HG02610 (cell line): Measurements from ENCODE around the gene COL5A2.

Experiments
- ATAC-seq: cut with Tn5 transposase; IDR thresholded peaks from one replicate; pipeline ENCODE4 v1.9.1; 2021; ENCODE audit warnings: mild to moderate bottlenecking, moderate library complexity; ENCODE audit not compliant: unreplicated experiment

Gene COL5A2

DNA sequence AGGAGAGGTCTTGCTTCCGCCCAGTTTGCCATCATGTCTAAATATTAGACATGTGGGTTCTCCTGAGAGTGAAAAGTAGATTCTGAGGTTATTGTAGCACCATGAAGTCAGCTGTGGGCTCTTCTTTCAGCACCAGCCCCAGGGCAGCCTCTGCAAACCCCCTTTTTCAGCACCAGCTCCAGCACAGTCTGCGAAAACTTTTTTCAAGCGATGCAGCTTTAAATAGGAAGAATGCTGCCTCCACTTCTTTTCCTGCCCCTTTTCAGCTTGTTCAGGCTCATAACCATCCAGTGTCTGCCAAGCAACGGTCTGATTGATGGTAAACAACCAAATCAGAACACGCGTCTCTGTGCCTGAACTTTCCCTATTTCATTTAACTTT lies at the start of gene COL5A2:
Gene COL5A2 (minus strand): TSS at position 192 of the 381 bp plus-strand sequence. CDS start 157 bp downstream, at position 35.
- ATAC-seq: no peak

DNA sequence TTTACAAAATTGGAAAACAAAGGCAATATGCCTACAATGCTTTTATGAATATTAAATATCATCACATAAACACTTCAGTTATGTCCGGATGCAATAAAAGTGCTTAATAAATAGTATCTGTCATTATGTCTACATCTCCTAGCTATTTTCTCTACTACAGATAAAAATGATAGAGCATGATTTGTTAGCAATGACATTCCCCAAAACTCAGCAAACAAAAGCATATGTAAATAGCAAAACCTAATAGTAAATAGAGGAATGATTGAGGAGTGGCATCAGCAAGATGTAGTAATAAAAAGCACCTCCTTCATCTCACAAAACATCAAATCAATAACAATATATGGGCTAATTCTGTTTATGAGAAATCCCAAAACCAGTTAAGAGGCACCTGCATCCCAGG lies 46.5 kb upstream of the COL5A2 start:
- ATAC-seq: no peak

GRCh38 chr2:189225032-189225431 lies 45.5 kb upstream of the COL5A2 start:
- no peak for ATAC-seq

DNA sequence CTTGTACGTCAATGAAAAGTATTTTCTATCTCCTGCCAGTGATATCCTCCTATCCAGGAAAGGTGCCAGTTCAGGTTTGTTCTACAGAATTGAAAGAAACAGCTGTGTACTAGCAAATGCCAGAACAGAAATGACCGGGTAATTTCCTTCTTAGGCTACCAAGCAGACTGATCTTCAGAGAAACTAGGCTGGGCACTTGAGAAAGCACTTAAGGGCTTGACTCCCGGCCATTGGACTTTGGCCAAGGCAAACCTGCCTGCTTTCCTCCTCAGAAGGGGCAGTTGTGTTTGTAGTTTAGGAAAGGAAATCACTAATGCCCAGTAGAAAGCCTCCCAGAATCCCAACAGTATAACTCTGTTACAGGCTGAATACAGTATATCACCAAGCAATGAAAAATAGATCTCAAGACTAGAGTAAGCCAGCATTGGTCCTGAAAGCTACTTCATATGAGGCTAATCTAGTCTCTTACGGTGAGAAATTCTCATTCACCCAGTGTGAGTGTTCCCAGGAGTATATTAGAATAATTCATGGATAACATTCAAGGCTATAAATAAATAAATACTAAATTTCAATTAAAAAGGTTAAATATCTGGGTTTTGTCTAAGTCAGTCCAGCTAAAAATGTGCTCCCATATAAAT lies 43.0 kb upstream of the COL5A2 start:
- no peak for ATAC-seq

DNA sequence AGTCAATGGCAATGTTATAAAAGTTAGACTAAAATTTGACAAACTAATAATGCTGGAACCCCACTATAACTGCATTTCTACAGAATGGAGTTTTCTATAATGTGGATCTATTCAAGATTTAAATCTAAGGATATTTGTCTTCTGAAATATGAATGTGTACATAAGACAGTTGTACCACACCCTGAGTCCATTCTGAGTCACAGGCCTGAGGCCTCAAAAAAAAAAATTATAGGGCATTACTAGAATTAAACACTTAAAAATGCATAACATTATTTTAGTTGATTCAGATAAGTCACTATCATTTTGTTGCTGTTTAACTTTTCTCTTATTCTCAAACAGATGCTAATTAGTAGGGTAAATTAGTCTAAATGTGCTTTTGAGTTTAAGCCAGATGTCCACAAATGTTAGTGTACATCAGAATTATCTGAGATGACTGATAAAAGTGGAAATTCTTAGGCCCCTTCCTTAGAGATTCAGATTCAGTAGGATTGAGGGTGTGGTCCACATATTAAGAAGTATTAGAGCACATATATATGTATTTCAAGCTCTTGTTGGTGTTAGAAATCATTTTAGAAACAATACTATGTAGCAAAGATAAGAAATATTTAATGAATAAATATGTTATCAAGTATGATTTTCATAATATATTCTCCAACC lies 42.4 kb upstream of the COL5A2 start:
- no peak for ATAC-seq

DNA sequence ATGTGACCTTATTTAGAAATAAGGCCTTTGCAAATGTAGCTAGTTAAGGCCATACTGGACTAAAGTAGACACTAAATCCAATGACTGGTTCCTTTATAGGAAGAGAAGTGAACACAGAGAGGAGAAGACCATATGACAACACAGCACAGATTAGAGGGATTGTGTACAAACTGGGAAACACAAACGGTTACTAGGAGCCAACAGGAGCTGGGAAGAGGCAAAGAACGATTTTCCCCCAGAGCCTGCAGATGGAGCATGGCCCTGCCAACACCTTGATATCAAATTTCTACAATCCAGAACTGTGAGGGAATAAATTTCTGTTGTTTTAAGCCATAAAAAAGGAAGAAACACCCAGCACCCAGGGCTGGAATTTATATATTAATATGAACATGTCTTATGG lies 38.7 kb upstream of the COL5A2 start:
- no peak for ATAC-seq

DNA sequence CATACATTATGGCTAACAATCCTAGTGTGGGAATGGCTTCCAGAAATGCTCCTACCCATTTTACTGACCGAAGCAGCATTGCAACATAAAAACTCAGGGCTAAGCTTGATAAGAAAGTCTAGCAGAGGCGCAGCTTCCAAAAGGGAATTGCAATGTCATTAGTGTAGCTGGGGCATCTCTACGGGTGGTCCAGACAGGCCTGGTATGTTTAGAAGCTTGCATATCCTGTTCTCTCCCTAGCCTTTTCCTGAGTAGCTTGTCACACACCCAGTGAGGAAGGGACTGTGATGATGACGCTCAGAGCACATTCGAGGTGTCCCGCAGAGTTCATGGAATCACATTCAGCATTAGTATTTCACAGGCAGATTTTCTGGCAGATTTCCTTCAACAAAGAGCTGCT lies 38.0 kb upstream of the COL5A2 start:
- no peak for ATAC-seq

DNA sequence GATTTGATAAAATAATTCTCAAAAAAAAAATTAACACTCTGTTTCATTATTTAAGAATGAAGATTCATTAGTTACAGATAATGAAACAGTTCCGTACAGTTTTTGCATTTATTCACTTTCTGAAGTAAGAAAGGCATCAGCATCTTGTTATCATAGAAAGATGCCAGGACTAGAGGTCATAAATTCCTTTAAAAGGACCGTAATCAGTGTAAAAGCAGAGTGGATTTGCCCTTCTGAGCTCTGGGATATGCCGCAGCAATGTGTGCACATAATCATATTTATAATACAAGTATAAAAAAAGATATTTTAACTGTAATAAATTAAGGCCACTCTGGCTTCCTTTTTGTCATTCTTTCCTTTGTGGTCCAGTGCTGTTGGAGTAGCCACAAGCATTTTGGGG lies 37.5 kb upstream of the COL5A2 start:
- no peak for ATAC-seq

DNA sequence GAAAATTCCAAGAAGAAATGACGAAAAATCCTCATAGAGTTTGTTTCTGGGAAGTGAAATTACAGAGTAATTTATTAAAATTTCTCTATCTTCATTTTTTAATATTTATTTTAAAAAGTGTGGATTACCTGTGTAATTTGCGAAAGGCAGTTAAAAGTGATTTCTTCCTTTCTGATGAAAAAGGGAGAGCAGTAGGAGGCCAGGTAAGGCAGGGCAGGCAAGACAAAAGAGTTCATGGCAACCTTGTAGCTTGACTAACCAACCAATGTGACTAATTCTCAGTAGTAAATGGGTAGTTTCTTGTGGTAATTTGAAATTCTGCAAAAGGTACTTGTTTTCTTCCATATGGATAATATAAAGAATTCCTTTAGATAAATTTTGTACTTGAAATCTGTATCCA lies 34.9 kb upstream of the COL5A2 start:
- no peak for ATAC-seq

DNA sequence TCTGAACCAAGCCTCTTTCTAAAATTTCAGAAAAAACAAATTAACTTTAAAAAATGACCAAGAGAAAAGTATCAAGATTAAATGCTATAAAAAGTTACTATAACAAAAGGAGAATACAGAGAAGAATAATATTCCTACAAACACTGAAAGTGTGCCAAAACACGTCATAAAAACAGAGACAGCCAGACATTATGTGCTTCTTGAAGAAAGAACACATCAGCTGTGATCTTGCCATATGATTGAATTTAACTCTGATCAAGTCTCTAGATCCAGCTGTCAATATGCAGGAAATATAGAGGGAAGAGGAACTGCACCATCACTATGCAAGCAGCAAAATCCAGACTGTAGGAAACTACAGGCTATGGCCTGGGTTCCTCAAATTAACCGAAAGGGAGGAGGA lies 33.7 kb upstream of the COL5A2 start:
- no peak for ATAC-seq

GRCh38 chr2:189210250-189211087 lies 30.9 kb upstream of the COL5A2 start:
- ATAC-seq: no peak

DNA sequence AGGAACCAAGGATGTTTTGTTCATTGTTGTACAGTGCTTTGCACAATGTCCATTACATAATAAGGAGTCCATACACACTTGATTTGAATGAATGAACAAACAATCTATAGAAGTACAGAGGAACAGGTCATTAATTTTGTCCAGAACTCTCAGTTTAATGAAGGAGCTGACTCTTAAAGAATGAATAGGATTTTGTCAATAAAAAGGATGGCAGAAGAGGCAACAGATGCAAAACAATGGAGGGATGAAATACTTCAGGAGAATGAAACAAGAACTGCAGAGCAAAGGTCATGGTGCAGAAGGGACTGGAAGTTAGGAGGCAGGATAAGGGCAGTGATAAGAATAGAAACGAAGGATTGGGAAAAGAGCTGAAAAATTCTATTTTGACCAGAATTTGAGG lies 28.7 kb upstream of the COL5A2 start:
- no peak for ATAC-seq

- no peak for ATAC-seq
Measured at GRCh38 chr2:189204322-189204941, 24.9 kb upstream of the COL5A2 start.

GRCh38 chr2:189203177-189203799 lies 23.7 kb upstream of the COL5A2 start:
- ATAC-seq: no peak

- no peak for ATAC-seq
Measured at GRCh38 chr2:189199797-189200196, 20.2 kb upstream of the COL5A2 start.

DNA sequence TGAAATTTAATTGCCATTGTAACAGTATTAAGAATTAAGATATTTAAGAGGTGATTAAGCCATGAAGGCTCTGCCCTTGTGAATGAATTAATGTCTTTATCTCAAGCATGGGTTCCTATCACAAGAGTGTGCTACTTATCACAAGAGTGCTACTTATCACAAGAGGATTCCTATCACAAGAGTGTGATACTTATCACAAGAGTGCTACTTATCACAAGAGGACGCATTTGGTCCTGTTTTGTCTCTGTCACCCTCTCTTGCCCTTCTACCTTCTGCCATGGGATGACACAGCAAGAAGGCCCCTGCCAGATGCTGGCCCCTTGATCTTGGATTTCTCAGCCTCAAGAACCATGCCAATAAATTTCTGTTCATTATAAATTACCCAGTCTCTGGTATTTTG lies 13.2 kb upstream of the COL5A2 start:
- no peak for ATAC-seq

DNA sequence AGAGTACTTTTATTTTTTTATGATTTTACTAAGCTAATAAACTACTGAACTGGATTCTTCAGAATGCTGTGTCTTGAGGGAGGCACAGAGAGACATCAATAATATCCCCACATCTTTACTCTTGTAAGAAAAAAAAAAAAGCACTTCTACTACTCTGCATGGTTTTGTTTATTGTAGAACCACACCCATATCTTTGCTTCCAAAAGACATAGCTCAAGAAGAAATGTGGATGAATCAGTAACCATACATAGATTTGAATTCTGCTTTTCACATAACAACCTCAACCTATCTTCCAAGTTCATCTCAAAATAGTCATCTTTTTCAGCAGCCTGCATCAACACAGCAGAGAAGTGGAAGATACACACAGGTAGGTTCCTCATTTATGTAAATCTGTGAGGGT lies 12.2 kb upstream of the COL5A2 start:
- ATAC-seq: no peak

DNA sequence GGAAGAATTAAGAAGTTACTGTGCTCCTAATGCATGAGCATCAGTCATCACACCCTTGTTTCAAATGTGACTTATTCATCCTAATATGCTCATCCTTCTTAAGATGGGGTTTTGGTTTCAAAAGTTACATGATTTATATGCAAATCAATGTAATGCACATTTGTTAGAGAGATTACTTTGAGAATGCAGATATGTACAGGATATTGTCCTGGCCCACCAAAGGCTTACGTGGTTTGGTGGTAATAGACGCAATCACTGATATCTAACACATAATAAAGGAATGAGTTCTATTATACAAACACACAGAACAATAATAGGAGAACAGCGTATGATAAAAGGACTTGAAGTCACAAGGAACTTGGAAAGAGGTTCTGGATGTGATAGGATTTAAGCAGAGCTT lies 11.1 kb upstream of the COL5A2 start:
- ATAC-seq: no peak

DNA sequence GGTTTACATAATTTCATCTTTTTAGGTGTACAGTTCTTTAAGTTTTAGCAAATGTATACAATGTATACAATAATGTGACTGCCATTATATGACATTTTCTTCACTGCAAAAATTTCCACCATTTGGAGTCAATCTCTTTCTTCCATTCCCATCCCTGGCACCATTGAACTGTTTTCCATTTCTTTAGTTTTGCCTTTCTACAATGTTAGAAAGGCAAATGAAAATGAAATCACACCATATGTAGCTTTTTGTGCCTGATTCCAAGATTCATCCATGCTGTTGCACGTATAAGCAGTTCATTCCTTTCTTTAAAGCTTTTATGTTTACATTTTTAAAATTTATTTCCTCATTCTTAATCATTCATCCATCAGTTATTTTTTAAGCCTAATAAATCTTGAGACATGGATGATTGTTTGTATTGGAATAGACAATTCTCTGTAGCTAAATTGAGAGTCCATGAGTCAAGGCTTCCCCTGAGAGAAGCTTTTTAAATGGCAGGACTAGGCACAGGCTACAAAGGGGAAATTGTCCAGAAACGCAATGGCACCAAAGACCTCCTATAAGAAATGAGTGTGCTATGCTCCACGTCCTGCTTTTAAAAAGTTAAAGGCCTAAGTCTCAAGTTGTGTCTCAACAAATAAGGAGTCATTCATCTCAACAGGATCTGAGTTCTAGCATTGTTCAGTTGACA lies 8.7 kb upstream of the COL5A2 start:
- ATAC-seq: no peak

DNA sequence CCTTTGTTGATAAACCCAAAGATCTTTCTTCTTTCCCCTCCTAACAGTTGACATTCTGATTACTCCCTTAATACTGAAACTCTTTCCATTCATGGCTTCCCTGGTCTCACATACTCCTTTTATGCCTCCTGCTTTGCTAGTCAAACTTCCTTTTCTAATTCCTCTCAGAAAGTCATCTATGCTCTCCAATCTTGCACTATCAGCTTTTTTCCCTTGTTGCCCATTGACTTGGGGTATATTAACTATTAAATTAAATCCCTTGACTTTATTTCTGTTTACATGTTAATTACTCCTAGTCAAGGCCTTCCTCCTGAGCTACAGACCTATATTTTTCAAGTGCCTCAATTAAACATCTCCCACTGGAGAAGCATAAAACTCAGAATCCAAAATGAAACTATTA lies 3.6 kb upstream of the COL5A2 start:
- no peak for ATAC-seq

DNA sequence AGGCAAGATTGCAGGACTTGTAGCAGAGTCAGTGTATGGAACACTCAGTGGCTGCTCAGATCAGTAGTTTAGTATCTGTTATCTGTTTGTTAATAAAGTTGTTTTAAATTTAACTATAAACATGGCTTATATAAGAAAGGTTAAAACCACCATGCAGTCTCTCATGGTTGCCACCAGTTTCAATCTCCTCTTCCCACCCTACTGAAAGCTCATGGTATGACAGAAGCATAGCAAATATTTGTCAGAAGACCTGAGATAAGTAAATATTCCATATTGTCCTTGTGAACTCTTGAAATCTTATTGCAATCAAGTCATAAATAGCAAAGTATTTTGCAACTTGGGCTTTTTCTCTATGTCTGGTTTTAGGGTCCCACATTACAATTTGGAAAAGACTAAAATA lies 2.1 kb upstream of the COL5A2 start:
- no peak for ATAC-seq
